Activated CD8-positive, alpha-beta memory T cell treated with anti-CD3 and anti-CD28 coated beads, Interleukin-2, amount 50 U/mL, for 4 hours (primary cell): ENCODE data around the gene GPR62.
A peak's percentile ranks its signal among the peaks of the same experiment; 100 is the strongest.

ENCODE experiments used
- DNase-seq: peaks from one replicate; pipeline ENCODE4 v3.0.0-alpha.2; 2020

The GPR62 gene

DNA sequence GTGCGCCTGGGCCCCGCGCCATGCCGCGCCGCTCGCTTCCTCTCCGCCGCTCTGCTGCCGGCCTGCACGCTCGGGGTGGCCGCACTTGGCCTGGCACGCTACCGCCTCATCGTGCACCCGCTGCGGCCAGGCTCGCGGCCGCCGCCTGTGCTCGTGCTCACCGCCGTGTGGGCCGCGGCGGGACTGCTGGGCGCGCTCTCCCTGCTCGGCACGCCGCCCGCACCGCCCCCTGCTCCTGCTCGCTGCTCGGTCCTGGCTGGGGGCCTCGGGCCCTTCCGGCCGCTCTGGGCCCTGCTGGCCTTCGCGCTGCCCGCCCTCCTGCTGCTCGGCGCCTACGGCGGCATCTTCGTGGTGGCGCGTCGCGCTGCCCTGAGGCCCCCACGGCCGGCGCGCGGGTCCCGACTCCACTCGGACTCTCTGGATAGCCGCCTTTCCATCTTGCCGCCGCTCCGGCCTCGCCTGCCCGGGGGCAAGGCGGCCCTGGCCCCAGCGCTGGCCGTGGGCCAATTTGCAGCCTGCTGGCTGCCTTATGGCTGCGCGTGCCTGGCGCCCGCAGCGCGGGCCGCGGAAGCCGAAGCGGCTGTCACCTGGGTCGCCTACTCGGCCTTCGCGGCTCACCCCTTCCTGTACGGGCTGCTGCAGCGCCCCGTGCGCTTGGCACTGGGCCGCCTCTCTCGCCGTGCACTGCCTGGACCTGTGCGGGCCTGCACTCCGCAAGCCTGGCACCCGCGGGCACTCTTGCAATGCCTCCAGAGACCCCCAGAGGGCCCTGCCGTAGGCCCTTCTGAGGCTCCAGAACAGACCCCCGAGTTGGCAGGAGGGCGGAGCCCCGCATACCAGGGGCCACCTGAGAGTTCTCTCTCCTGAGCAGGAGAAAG, 951 bp downstream of the GPR62 start:
- peak; percentile 47 for DNase-seq

GRCh38 chr3:51957520-51958205, 2.5 kb downstream of the GPR62 start:
- DNase-seq, result no peak

GRCh38 chr3:51958603-51959521, 3.7 kb downstream of the GPR62 start:
- DNase-seq, result no peak

DNA sequence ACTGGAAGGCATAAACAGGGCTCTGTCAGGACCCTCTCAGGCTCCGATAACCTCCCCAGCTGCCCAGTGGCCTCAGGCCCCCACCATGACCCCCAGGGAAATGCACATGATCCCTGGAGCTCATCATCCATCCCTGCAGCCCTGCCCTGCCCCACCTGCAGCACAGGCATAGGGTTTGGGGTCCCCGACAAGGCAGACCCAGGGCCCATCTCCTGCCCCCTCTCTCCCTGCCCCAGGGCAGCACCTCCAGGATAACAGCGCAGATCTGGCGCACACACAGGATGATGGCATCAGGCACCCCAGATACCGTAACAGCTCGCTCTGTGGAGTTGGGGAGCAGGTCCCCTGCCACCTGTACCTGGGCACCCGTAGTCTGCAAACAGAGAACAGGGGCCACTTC, 4.5 kb downstream of the GPR62 start:
- DNase-seq, result no peak

DNA sequence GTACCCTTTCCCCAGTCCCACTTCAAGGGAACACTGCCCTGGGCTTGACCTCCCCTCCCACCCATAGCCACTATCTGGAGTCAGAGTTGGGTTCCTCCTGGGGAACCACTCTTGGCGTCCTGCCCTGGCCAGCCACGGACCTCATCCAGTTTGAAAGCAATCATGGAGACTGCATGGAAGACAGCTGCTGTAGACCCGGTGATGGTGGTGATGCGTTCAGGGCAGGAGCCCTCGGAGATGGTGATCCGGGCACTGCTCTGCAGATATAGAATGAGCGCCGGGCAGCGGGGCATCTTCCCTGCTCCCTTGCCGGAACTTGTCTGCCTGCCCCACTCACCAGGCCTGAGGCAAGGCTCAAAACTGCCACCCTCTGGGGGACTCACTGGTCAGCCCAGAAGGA, 5.2 kb downstream of the GPR62 start:
- DNase-seq, result no peak

- no peak for DNase-seq
Measured at GRCh38 chr3:51961011-51961410, 5.8 kb downstream of the GPR62 start.

GRCh38 chr3:51961602-51962569, 6.7 kb downstream of the GPR62 start:
- no peak for DNase-seq

- DNase-seq, result no peak
Measured at GRCh38 chr3:51962854-51963530, 7.8 kb downstream of the GPR62 start.

DNA sequence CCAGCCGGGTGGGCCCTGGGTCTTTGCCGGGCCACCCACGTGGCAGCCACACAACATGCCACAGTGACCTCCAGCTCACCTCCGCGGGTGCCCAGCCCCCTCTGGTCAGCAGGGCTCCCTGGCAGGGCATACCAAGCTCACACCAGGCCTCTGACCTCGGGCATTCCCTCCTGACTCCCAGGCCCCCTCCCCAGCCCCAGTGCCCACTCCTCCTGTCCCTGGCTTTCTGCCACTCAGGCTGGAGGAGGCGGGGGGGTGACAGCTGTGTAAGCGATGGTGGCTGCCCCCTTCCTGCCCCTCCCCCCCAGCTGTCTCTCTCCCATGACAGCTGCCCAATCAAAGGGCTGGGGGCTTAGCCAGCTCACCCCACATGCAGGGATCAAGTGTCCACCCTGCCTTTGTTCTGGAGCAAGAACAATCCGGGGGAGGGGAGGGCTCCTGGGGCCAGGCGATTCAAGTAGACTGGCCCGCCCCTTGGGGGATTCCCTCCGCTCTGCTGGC, 8.8 kb downstream of the GPR62 start:
- DNase-seq, result no peak

- DNase-seq, result no peak
Measured at GRCh38 chr3:51964521-51964920, 9.3 kb downstream of the GPR62 start.

DNA sequence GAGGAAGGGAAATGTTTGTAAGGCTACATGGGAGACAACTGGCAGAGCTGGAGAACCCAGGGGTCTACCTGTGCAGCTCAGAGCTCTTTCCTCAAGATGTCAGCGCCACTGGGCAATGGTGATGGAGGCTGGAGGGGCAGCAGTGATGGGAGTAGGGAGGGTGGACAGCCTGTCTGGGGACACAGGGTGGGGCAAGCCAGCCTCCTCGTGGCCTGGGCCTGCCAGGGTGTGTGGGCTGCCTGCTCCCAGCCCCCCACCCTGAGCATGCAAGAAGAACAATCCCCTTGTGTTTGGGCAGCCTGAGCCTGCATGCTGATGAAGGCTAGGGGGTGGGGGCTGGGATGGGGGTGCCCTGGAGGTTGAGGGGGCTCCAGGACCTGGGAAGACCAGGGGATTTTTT, 10.8 kb downstream of the GPR62 start:
- DNase-seq, result no peak

DNA sequence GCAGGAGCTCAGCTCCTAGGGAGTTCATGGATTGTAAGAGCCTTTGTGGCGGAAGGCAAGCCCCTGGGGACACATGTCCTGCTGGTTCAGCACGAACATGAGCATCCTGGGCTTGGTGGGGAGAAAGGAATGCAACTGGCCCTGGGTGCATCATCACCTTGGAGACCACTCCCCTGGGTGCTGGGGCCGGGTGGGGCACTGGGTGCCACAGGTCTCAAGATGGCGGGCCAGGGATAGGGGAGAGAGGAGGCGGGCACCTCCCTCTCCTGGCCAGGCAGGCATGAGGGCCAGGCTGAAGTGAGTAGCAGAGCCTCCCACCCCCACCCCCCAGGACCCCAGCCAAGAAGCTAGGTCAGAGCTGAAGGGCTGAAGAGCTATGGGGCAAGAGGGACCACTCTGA, 11.3 kb downstream of the GPR62 start:
- no peak for DNase-seq

GRCh38 chr3:51966922-51967383, 11.8 kb downstream of the GPR62 start:
- DNase-seq, result no peak

GRCh38 chr3:51967384-51968169, 12.4 kb downstream of the GPR62 start, which contains the start of gene PCBP4:
PCBP4 (minus strand) TSS chr3:51967454; CDS start chr3:51961240, 6,214 bp downstream.
- DNase-seq, result peak; percentile 38

GRCh38 chr3:51968170-51968775, 13.1 kb downstream of the GPR62 start:
- no peak for DNase-seq

DNA sequence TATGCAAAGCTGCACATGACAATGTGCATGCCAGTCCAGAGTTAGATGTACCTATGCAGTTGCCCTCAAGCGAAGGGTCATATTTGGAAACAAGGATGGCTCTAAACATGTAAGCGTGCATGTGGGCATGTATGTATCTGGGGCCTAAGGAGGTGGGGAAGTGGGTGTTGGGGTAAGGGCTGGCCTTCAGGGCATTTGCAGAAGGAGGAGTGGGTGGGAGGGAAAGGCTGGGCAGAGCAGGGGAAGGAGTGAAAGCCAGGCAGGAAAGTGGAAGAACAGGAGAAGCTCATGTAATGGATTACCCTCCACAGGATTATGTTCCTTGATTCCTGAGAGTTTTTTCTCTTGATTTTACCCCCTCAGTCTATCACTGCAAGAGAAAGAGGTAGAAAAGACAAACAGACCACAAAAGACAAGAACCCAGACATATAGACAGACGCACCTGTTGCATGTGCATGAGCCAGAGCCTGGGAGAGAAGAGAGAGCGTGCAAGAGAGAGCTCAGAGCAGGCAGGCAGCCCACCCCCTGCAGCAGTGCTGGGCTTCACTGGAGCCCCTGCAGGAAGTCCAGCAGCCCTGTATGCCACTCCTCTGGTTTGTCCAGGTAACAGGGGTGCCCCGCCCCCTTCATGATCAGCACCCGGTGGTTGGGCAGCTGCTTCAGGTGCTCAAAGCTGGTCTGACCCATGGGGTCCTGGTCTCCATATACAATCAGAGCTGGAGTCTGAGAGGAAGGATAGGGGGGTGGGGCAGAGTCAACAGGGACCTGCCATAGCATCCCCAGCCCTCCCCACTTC, 13.9 kb downstream of the GPR62 start:
- no peak for DNase-seq

GRCh38 chr3:51969841-51970240, 14.7 kb downstream of the GPR62 start:
- no peak for DNase-seq

DNA sequence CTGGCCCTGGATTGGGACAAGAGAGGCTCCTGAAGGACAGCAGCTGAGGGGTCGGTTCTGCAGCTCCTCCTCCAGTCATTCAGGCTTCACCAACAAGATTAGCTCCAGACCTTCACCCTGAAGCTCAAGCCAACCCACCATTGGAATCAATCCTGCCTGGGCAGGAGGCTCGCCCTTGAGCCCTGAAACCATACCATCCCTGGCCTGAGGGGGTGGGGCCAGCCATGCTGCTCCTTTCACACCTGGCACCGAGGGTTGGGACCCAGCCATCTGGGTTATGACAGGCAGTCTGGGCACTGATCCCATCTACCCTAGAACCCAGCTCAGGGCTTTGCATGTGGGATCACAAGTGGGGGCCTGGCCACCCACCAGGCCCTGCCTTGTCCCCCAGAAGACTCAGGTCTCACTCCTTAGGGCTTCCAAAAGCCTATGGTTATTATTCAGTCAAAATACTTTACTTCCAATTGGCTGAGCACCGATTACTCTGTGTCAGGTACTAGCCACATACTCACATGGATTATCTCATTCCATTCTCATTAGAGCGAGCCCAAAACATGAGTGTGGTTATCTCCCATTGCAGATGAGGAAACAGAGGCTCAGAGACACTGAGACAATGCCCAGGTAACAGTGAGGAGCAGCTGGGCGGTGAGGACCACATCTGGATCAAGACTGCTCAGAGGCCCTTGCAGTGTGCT, 15.6 kb downstream of the GPR62 start:
- no peak for DNase-seq
